ENCODE results near the gene ETF1. TPM values are rescaled to one million over a fixed set of nuclear protein-coding genes. Genes with fewer than 3 reads are reported as not detected.

ETF1 gene
- total and polyA plus RNA-seq, 2 donors (not counting 1 experiment from before 2014, with no cell fraction given): 10.2 to 50.5 TPM

DNA sequence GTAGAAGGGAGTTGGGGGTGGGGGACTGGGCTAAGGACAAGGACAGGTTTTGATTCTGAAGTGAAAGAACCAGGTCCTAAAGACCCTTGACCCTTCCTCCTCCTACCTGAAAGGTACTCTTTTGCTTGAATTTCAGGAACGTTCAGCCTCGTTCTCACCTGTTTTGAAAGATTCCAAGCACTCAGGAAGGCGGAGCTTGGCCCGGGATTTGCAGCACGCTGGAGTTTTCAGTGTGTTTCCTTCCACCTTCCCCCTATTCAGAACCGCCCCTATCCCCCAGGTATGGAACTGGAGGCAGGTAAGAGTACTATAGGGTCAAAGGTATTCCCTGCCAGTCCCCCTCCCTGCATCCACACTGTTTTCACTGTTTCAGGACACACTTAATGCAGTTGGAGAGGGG, 70.7 kb downstream of the ETF1 start:
- POLR2A ChIA-PET: interaction anchor here (0.7 kb wide), 1 partner anchor 27 kb away, joined by 3 read pairs; no protein-coding TSS in a partner anchor
- Mint-ChIP-seq H3K4me1 (peaks cover 12% of the 10 kb centered on the region), H3K9me3 (ENCODE audit: insufficient read depth) (no peaks in the 10 kb centered on the region), H3K4me3 (no peak overlapping the region), H3K27me3 (peaks cover 10% of the 10 kb centered on the region), H3K27ac (no peak overlapping the region)
- ATAC-seq (ENCODE audit: low read depth) (no peak), DNase-seq (no peak)
- CTCF ChIA-PET: interaction anchor here (1.7 kb wide), 1 partner anchor 21 kb away, joined by 3 read pairs; no protein-coding TSS in a partner anchor
- Histone ChIP-seq H3K9me3 (ENCODE audit: control extremely low read depth in 1 of 3, control insufficient read depth in 2 of 3, insufficient read depth in 1 of 3, low read length in 2 of 3) (no peaks in the 10 kb centered on the region), H3K27ac (ENCODE audit: low read length in 2 of 2) (no peak overlapping the region), H4K20me1 (ENCODE audit: control insufficient read depth, insufficient read depth, low read length, poor library complexity, severe bottlenecking) (peaks cover 6% of the 10 kb centered on the region), H3K9ac (ENCODE audit: low read length) (no peak overlapping the region), H3K36me3 (replicated peaks in 1 of 2; ENCODE audit: control extremely low read depth in 1 of 2, control insufficient read depth in 1 of 2, extremely low read depth in 1 of 2, insufficient read depth in 2 of 2, low read length in 1 of 2) (peaks cover 0 to 2% of the 10 kb centered on the region in 2 experiments), H3K4me1 (ENCODE audit: control insufficient read depth in 2 of 2, insufficient read depth in 2 of 2, low read length in 2 of 2) (no peaks in the 10 kb centered on the region), H2AFZ (ENCODE audit: insufficient read depth, low read depth, low read length, poor library complexity, severe bottlenecking) (no peak overlapping the region), H3K4me2 (replicated peaks; ENCODE audit: low read depth, low read length, poor library complexity, severe bottlenecking) (no peak overlapping the region), H3K79me2 (ENCODE audit: control insufficient read depth, insufficient read depth, low read length) (no peaks in the 10 kb centered on the region), H3K4me3 (ENCODE audit: control extremely low read depth in 1 of 5, extremely low read depth in 1 of 5, insufficient read depth in 1 of 5, low read depth in 2 of 5, low read length in 4 of 5) (no peak overlapping the region), H3K27me3 (replicated peaks in 1 of 4; ENCODE audit: control extremely low read depth in 1 of 4, control insufficient read depth in 3 of 4, insufficient read depth in 4 of 4, low read length in 3 of 4) (no peaks in the 10 kb centered on the region)
- TF ChIP-seq, protein P1, sequence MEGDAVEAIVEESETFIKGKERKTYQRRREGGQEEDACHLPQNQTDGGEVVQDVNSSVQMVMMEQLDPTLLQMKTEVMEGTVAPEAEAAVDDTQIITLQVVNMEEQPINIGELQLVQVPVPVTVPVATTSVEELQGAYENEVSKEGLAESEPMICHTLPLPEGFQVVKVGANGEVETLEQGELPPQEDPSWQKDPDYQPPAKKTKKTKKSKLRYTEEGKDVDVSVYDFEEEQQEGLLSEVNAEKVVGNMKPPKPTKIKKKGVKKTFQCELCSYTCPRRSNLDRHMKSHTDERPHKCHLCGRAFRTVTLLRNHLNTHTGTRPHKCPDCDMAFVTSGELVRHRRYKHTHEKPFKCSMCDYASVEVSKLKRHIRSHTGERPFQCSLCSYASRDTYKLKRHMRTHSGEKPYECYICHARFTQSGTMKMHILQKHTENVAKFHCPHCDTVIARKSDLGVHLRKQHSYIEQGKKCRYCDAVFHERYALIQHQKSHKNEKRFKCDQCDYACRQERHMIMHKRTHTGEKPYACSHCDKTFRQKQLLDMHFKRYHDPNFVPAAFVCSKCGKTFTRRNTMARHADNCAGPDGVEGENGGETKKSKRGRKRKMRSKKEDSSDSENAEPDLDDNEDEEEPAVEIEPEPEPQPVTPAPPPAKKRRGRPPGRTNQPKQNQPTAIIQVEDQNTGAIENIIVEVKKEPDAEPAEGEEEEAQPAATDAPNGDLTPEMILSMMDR (IDR thresholded peaks at IDR 0.05): no peak
- no peak for TF ChIP-seq EZH2 (IDR thresholded peaks at IDR 0.05; ENCODE audit: borderline replicate concordance, insufficient read depth, low read depth, low read length, poor library complexity, severe bottlenecking)
- 77% methylated on average over 4 of the region's 6 CpGs for WGBS (ENCODE audit: insufficient coverage)
- intact Hi-C loops (cut with micrococcal nuclease): no loop called here

DNA sequence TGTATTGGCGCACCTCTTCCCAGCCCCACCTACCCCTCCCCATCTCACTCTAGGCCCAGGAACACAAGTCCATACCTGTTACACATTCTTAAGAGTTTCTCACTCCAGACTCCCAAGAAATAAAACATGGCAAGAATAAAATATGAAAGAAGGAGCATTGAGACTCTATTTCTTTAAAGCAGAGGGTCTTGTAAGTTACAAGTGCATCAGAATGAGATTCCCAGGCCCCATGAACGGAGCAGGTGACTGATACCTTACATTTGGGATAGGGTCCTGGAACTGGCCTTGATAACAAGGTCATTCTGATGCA, 72.0 kb downstream of the ETF1 start:
- peaks cover 5% of the 10 kb centered on the region for H3K27me3 Mint-ChIP-seq
- no peaks in the 10 kb centered on the region for H3K9me3 Mint-ChIP-seq (ENCODE audit: insufficient read depth)
- H3K4me1 Mint-ChIP-seq: peaks cover 24% of the 10 kb centered on the region
- Histone ChIP-seq H3K9ac (ENCODE audit: low read length) (no peak overlapping the region), H3K27me3 (replicated peaks in 1 of 4; ENCODE audit: control extremely low read depth in 1 of 4, control insufficient read depth in 3 of 4, insufficient read depth in 4 of 4, low read length in 3 of 4) (no peaks in the 10 kb centered on the region), H3K27ac (ENCODE audit: low read length in 2 of 2) (no peak overlapping the region), H3K4me1 (ENCODE audit: control insufficient read depth in 2 of 2, insufficient read depth in 2 of 2, low read length in 2 of 2) (peaks cover 12% of the 10 kb centered on the region in 2 donors), H3K4me2 (replicated peaks; ENCODE audit: low read depth, low read length, poor library complexity, severe bottlenecking) (no peak overlapping the region), H3K36me3 (replicated peaks in 1 of 2; ENCODE audit: control extremely low read depth in 1 of 2, control insufficient read depth in 1 of 2, extremely low read depth in 1 of 2, insufficient read depth in 2 of 2, low read length in 1 of 2) (peaks cover 0 to 2% of the 10 kb centered on the region in 2 experiments), H3K79me2 (ENCODE audit: control insufficient read depth, insufficient read depth, low read length) (no peaks in the 10 kb centered on the region), H4K20me1 (ENCODE audit: control insufficient read depth, insufficient read depth, low read length, poor library complexity, severe bottlenecking) (peaks cover 20% of the 10 kb centered on the region), H2AFZ (ENCODE audit: insufficient read depth, low read depth, low read length, poor library complexity, severe bottlenecking) (no peak overlapping the region), H3K4me3 (ENCODE audit: control extremely low read depth in 1 of 5, extremely low read depth in 1 of 5, insufficient read depth in 1 of 5, low read depth in 2 of 5, low read length in 4 of 5) (no peak overlapping the region), H3K9me3 (ENCODE audit: control extremely low read depth in 1 of 3, control insufficient read depth in 2 of 3, insufficient read depth in 1 of 3, low read length in 2 of 3) (no peaks in the 10 kb centered on the region)
- CTCF ChIA-PET: no interaction called here
- TF ChIP-seq, protein P1 (IDR thresholded peaks at IDR 0.05): no peak
- no peak for TF ChIP-seq EZH2 (IDR thresholded peaks at IDR 0.05; ENCODE audit: borderline replicate concordance, insufficient read depth, low read depth, low read length, poor library complexity, severe bottlenecking)
- H3K4me3 Mint-ChIP-seq: no peak overlapping the region
- ATAC-seq (ENCODE audit: low read depth) (no peak), DNase-seq (no peak)
- no peak overlapping the region for H3K27ac Mint-ChIP-seq
- POLR2A ChIA-PET: no interaction called here
- intact Hi-C loops (cut with micrococcal nuclease): no loop called here
- 84% methylated on average over 2 of the region's 2 CpGs for WGBS (ENCODE audit: insufficient coverage)

Measured in B cell (primary cell).